Smooth muscle cell (in vitro differentiated cells): ENCODE measurements around the gene MRPS27. TPM values are rescaled to one million over a fixed set of nuclear protein-coding genes. Genes with fewer than 3 reads are reported as not detected.
A peak's percentile ranks its signal among the peaks of the same experiment; 100 is the strongest.
"Not testable (repeated sequence)": the region's sequence is repeated elsewhere in the genome, so short reads cannot be mapped to it uniquely, and the experiment has no call there.

Experiments used
- DNase-seq: peaks from one replicate; lab custom pipeline; 2025; ENCODE audit not compliant: unreplicated experiment; lab: John Stamatoyannopoulos, UW
- H2AFZ ChIP-seq: fragments of 200-600 bp; sonication (generic); 2 replicates; pipeline ENCODE4 v1.6.0; 2016; ENCODE audit warnings: antibody characterized with exemption, low read depth, mild to moderate bottlenecking
- H3F3A ChIP-seq: fragments of 200-600 bp; sonication (generic); 2 replicates; pipeline ENCODE4 v1.6.0; 2017; ENCODE audit warnings: antibody characterized with exemption, low read depth
- H3K27ac ChIP-seq: fragments of 200-600 bp; sonication (generic); 2 replicates; pipeline ENCODE4 v1.5.1; 2016; ENCODE audit warnings: low read depth, mild to moderate bottlenecking
- H3K27me3 ChIP-seq: fragments of 200-600 bp; sonication (generic); 2 replicates; pipeline ENCODE4 v1.6.1; 2016; ENCODE audit warnings: low read depth, mild to moderate bottlenecking
- H3K36me3 ChIP-seq: fragments of 200-600 bp; sonication (generic); 2 replicates; pipeline ENCODE4 v1.5.1; 2016; ENCODE audit warnings: low read depth
- H3K4me1 ChIP-seq: fragments of 200-600 bp; sonication (generic); 2 replicates; pipeline ENCODE4 v1.5.1; 2016; ENCODE audit warnings: low read depth
- H3K4me2 ChIP-seq: fragments of 200-600 bp; sonication (generic); 2 replicates; pipeline ENCODE4 v1.6.0; 2016; ENCODE audit warnings: mild to moderate bottlenecking
- H3K4me3 ChIP-seq: fragments of 200-600 bp; sonication (generic); 2 replicates; pipeline ENCODE4 v1.5.1; 2016; ENCODE audit warnings: mild to moderate bottlenecking
- H3K79me2 ChIP-seq: fragments of 200-600 bp; sonication (generic); 2 replicates; pipeline ENCODE4 v1.6.0; 2016; ENCODE audit warnings: low read depth, mild to moderate bottlenecking
- H3K9ac ChIP-seq: fragments of 200-600 bp; sonication (generic); 2 replicates; pipeline ENCODE4 v1.6.0; 2016; ENCODE audit warnings: low read depth
- H3K9me3 ChIP-seq: fragments of 200-600 bp; sonication (generic); replicated peaks from 2 replicates; pipeline ENCODE4 v1.5.1; 2016; ENCODE audit warnings: low read depth
- H4K20me1 ChIP-seq: fragments of 200-600 bp; sonication (generic); 2 replicates; pipeline ENCODE4 v1.6.0; 2016; ENCODE audit warnings: low read depth
- CTCF ChIP-seq: fragments of 200-600 bp; sonication (generic); IDR thresholded peaks from 2 replicates; pipeline ENCODE4 v1.5.1; 2017; ENCODE audit warnings: borderline replicate concordance, mild to moderate bottlenecking, antibody characterized with exemption; ENCODE audit not compliant: insufficient read depth, poor library complexity, severe bottlenecking
- WGBS: methylation state at CpG from one replicate; pipeline ENCODE4 v1.1.7; 2016; ENCODE audit warnings: low lambda C conversion rate; 5-methylcytosine and 5-hydroxymethylcytosine counted together
- polyA plus RNA-seq: library from polyadenylated mRNA; unstranded; fragments of >200 nt; fragmentation: Nextera tagmentation; extraction: Ambion mirVana; gene quantifications from 2 replicates; pipeline ENCODE4 v1.2.1, GENCODE V29; 2016
- total RNA-seq: library from RNA; depleted of rRNA; stranded (reverse); fragments of >200 nt; gene quantifications from 2 replicates; pipeline ENCODE4 v1.2.3, GENCODE V29; 2014

The MRPS27 gene
- total and polyA plus RNA-seq, 2 experiments from 2014 or later: 36.7 to 38.3 TPM

DNA sequence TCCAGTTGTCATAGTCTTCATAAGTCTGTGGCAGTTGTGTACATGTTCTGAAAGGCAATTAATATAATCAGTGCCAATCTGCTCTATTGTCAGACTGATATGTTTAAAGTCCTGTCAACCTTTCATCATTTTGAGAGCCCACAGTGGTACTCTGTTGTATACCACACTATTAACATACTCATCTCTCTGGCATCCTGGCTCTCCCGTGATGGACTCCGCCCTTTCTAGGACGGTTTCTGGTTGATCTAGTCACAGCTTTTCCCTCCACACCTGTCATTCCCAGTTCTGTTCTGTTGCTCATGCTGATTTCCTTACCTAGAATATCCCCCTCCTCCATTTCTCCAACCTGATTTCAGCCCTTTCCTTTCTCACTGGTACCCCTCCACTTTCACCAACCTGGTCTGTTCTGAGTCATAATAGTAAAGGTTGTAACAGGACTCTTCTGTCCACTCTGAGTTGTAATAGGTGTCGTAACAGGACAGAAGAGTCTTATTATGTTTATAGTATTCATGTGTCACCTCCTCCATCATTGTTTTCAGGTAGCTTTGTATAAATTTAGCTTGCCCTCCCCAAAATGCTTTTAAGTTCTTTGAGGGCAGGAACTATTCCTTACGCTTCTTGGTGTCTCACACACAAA is 4.3 kb upstream of the MRPS27 start:
- no peaks in the 10 kb centered on the region for H3K36me3 ChIP-seq
- H3K27me3 ChIP-seq: no peaks in the 10 kb centered on the region
- H3K27ac ChIP-seq: peak overlapping the region; percentile 39
- no peaks in the 10 kb centered on the region for H3K4me1 ChIP-seq
- H3K4me2 ChIP-seq: no peak overlapping the region
- TF ChIP-seq CTCF: no peak
- WGBS: 84% methylated on average over 5 of the region's 5 CpGs
- H3K79me2 ChIP-seq: peaks cover 5% of the 10 kb centered on the region
- no peaks in the 10 kb centered on the region for H3K9me3 ChIP-seq
- peaks cover 4% of the 10 kb centered on the region for H3F3A ChIP-seq
- no peak overlapping the region for H2AFZ ChIP-seq
- no peaks in the 10 kb centered on the region for H4K20me1 ChIP-seq
- no peak overlapping the region for H3K4me3 ChIP-seq
- no peak for DNase-seq
- H3K9ac ChIP-seq: no peak overlapping the region

DNA sequence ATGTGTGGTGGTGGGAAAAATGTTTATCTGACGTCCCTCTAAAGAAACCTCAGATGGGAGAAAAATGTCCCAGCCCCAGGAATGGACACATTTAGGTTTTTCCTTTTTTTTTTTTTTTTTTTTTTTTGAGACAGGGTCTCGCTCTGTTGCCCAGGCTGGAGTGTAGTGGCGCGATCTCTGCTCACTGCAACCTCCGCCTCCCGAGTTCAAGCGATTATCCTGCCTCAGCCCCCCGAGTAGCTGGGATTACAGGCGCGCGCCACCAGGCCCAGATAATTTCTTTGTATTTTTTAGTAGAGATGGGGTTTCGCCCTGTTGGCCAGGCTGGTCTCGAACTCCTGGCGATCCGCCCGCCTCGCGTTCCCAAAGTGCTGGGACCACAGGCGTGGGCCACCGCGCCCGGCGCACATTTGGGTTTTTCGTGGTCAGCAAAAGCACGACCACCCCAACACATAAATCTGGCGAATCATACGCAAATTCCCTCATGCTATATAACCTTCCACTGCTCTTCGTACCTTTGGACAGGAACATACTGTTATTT is 535 bp downstream of the MRPS27 start:
- H3K4me1 ChIP-seq, H4K20me1 ChIP-seq, H3F3A ChIP-seq, DNase-seq, H3K36me3 ChIP-seq, H3K27me3 ChIP-seq, H3K9me3 ChIP-seq: not testable (repeated sequence)
- peak overlapping the region; percentile 97 for H2AFZ ChIP-seq
- peak overlapping the region; percentile 71 for H3K4me3 ChIP-seq
- peak overlapping the region; percentile 89 for H3K4me2 ChIP-seq
- peak overlapping the region; percentile 42 for H3K9ac ChIP-seq
- H3K79me2 ChIP-seq: peaks cover 45% of the 10 kb centered on the region
- peak overlapping the region; percentile 29 for H3K27ac ChIP-seq
- 5% methylated on average over 22 of the region's 28 CpGs for WGBS

DNA sequence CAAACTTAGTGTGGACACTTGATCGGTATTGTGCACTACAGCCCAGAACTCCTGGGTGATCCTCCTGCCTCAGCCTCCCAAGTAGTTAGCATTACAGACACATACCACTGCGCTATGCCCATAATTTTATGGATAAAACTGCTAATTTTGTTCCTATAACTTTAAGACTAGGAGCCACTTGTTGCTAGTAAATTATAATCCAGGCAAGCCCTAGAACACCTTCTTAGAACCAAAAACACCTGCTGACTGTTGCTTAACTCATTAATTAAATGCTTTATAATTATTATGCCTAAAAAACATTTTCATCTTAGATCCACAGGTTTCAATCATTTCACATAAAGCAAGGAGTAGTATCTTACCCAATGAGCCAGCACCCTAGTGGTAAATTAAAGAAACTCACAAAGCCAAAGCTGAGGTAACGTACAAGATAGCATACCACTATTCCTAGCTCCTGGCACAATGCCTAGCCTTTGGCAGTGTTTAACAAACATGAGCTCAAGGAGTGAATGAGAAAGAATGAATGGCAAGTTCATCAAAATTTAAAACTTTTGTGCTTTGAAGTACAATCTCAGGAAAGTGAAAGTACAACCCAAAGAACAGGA is 5.4 kb downstream of the MRPS27 start:
- H3K36me3 ChIP-seq: peaks cover 7% of the 10 kb centered on the region
- no peak overlapping the region for H3K9ac ChIP-seq
- no peaks in the 10 kb centered on the region for H4K20me1 ChIP-seq
- H3K4me1 ChIP-seq: peaks cover 5% of the 10 kb centered on the region
- H2AFZ ChIP-seq: no peak overlapping the region
- no peak for TF ChIP-seq CTCF
- DNase-seq: no peak
- H3K27me3 ChIP-seq: no peaks in the 10 kb centered on the region
- H3K4me2 ChIP-seq: no peak overlapping the region
- H3K79me2 ChIP-seq: peaks cover 51% of the 10 kb centered on the region
- no peak overlapping the region for H3K27ac ChIP-seq
- H3F3A ChIP-seq: peaks cover 1% of the 10 kb centered on the region
- no peaks in the 10 kb centered on the region for H3K9me3 ChIP-seq
- WGBS: 93% methylated on average over 3 of the region's 3 CpGs
- no peak overlapping the region for H3K4me3 ChIP-seq

GRCh38 chr5:72313141-72313540 is 6.9 kb downstream of the MRPS27 start:
- TF ChIP-seq CTCF: no peak
- peaks cover 42% of the 10 kb centered on the region for H3K79me2 ChIP-seq
- no peak overlapping the region for H2AFZ ChIP-seq
- DNase-seq: no peak
- WGBS: 96% methylated on average over 1 of the region's 1 CpG
- no peak overlapping the region for H3K4me2 ChIP-seq
- H3K27ac ChIP-seq: no peak overlapping the region
- H3K27me3 ChIP-seq: no peaks in the 10 kb centered on the region
- H3K36me3 ChIP-seq: peaks cover 7% of the 10 kb centered on the region
- no peaks in the 10 kb centered on the region for H3K9me3 ChIP-seq
- no peaks in the 10 kb centered on the region for H3K4me1 ChIP-seq
- no peak overlapping the region for H3K4me3 ChIP-seq
- H4K20me1 ChIP-seq: no peaks in the 10 kb centered on the region
- H3F3A ChIP-seq: peaks cover 6% of the 10 kb centered on the region
- no peak overlapping the region for H3K9ac ChIP-seq
